Mesenchymal stem cell (in vitro differentiated cells and primary cell): Measurements from ENCODE around the gene RNF168.
"Not testable (repeated sequence)": the region's sequence is repeated elsewhere in the genome, so short reads cannot be mapped to it uniquely, and the experiment has no call there.

Experiments used
- DNase-seq: peaks from one replicate; pipeline ENCODE4 v3.0.0-alpha.2; 2013
- H2AFZ ChIP-seq: one replicate; pipeline ENCODE4 v1.6.1; 2013; ENCODE audit warnings: low read depth, mild to moderate bottlenecking, control low read depth, inconsistent platforms, low read length, moderate library complexity
- H2AK5ac ChIP-seq: 2 replicates; pipeline ENCODE4 v1.6.1; 2013; ENCODE audit warnings: low read length, moderate library complexity, mild to moderate bottlenecking, inconsistent platforms; ENCODE audit not compliant: severe bottlenecking
- H2BK120ac ChIP-seq: one replicate; pipeline ENCODE4 v1.6.1; 2013; ENCODE audit warnings: low read depth, mild to moderate bottlenecking, inconsistent platforms, low read length, moderate library complexity
- H2BK12ac ChIP-seq, 2 experiments: one replicate each; pipeline ENCODE4 v1.6.1; 2013; ENCODE audit warnings: inconsistent platforms in 2 of 2, low read length in 2 of 2, mild to moderate bottlenecking in 2 of 2, moderate library complexity in 2 of 2, control low read depth in 1 of 2
- H2BK15ac ChIP-seq: one replicate; pipeline ENCODE4 v1.6.1; 2013; ENCODE audit warnings: mild to moderate bottlenecking, low read depth, inconsistent platforms; ENCODE audit not compliant: poor library complexity, severe bottlenecking
- H2BK5ac ChIP-seq: 2 replicates; pipeline ENCODE4 v1.6.1; 2013; ENCODE audit warnings: low read depth, mild to moderate bottlenecking, low read length, control low read depth, inconsistent platforms; ENCODE audit not compliant: poor library complexity, severe bottlenecking
- H3K14ac ChIP-seq, 2 experiments: one replicate each; pipeline ENCODE4 v1.6.1; 2013; ENCODE audit warnings: inconsistent platforms in 2 of 2, low read length in 2 of 2, control low read depth in 1 of 2, mild to moderate bottlenecking in 1 of 2, moderate library complexity in 1 of 2
- H3K18ac ChIP-seq, 2 experiments: one replicate each; pipeline ENCODE4 v1.6.1; 2013; ENCODE audit warnings: inconsistent platforms in 2 of 2, low read length in 2 of 2, control low read depth in 1 of 2, low read depth in 1 of 2, mild to moderate bottlenecking in 1 of 2
- H3K23ac ChIP-seq, 2 experiments: one replicate each; pipeline ENCODE4 v1.6.1; 2013; ENCODE audit warnings: inconsistent platforms in 2 of 2, low read length in 2 of 2, mild to moderate bottlenecking in 2 of 2, moderate library complexity in 2 of 2, control low read depth in 1 of 2
- H3K27ac ChIP-seq: 2 replicates; pipeline ENCODE4 v1.5.1; 2013; ENCODE audit warnings: mild to moderate bottlenecking, moderate library complexity, low read length, control low read depth, inconsistent platforms; ENCODE audit not compliant: poor library complexity, severe bottlenecking
- H3K27me3 ChIP-seq, 2 experiments: 2 replicates each; pipeline versions ENCODE4 v1.6.1 to v1.7.0; 2013; ENCODE audit warnings: low read length in 2 of 2, mild to moderate bottlenecking in 2 of 2, moderate library complexity in 2 of 2, control low read depth in 1 of 2, inconsistent platforms in 1 of 2; ENCODE audit not compliant: control insufficient read depth in 1 of 2, insufficient read depth in 1 of 2
- H3K36me3 ChIP-seq, 2 experiments: 2 replicates each; pipeline versions ENCODE4 v1.6.1 to v1.7.0; 2013; ENCODE audit warnings: low read length in 2 of 2, control low read depth in 1 of 2, inconsistent platforms in 1 of 2, low read depth in 1 of 2, mild to moderate bottlenecking in 1 of 2; ENCODE audit not compliant: insufficient read depth in 2 of 2, control insufficient read depth in 1 of 2
- H3K4ac ChIP-seq, 2 experiments: one replicate each; pipeline ENCODE4 v1.6.1; 2013; ENCODE audit warnings: inconsistent platforms in 2 of 2, low read length in 2 of 2, mild to moderate bottlenecking in 2 of 2, moderate library complexity in 2 of 2, control low read depth in 1 of 2, low read depth in 1 of 2
- H3K4me1 ChIP-seq: 2 replicates; pipeline ENCODE4 v1.6.1; 2013; ENCODE audit warnings: low read depth, low read length, control low read depth; ENCODE audit not compliant: control insufficient read depth, insufficient read depth
- H3K4me2 ChIP-seq: 2 replicates; pipeline ENCODE4 v1.6.1; 2013; ENCODE audit warnings: low read length, mild to moderate bottlenecking, inconsistent platforms; ENCODE audit not compliant: poor library complexity, severe bottlenecking
- H3K4me3 ChIP-seq, 2 experiments: 2 replicates each; pipeline versions ENCODE4 v1.5.1 to v1.7.0; 2013; ENCODE audit warnings: low read length in 2 of 2, mild to moderate bottlenecking in 2 of 2, control low read depth in 1 of 2, low read depth in 1 of 2; ENCODE audit not compliant: insufficient read depth in 1 of 2
- H3K79me1 ChIP-seq: replicated peaks from 2 replicates; pipeline ENCODE4 v1.6.1; 2013; ENCODE audit warnings: mild to moderate bottlenecking, control low read depth, low read length, inconsistent platforms; ENCODE audit not compliant: poor library complexity, severe bottlenecking
- H3K9ac ChIP-seq: 2 replicates; pipeline ENCODE4 v1.7.0; 2013; ENCODE audit warnings: mild to moderate bottlenecking, low read length, moderate library complexity
- H3K9me3 ChIP-seq: 2 replicates; pipeline ENCODE4 v1.7.0; 2013; ENCODE audit warnings: mild to moderate bottlenecking, low read length; ENCODE audit not compliant: control insufficient read depth
- H4K8ac ChIP-seq: one replicate; pipeline ENCODE4 v1.6.1; 2013; ENCODE audit warnings: inconsistent platforms, mild to moderate bottlenecking, low read length, moderate library complexity
- H4K91ac ChIP-seq: one replicate; pipeline ENCODE4 v1.6.1; 2013; ENCODE audit warnings: mild to moderate bottlenecking, low read length, inconsistent platforms
- WGBS: methylation state at CpG from one replicate; pipeline ENCODE4 v1.1.7; 2013; ENCODE audit warnings: mixed read lengths; 5-methylcytosine and 5-hydroxymethylcytosine counted together

Gene RNF168

GRCh38 chr3:196472286-196472685 lies 31.3 kb downstream of the RNF168 start:
- Histone ChIP-seq H3K9ac (no peak overlapping the region), H2BK12ac (no peak overlapping the region), H2AK5ac (no peak overlapping the region), H2BK5ac (no peak overlapping the region), H3K14ac (no peak overlapping the region), H3K27me3 (no peaks in the 10 kb centered on the region), H2BK120ac (no peak overlapping the region), H3K23ac (no peak overlapping the region), H3K36me3 (peaks cover 15 to 84% of the 10 kb centered on the region in 2 experiments), H2AFZ (no peak overlapping the region), H3K27ac (no peak overlapping the region), H3K4me1 (no peaks in the 10 kb centered on the region), H3K4me3 (no peak overlapping the region), H3K4ac (no peak overlapping the region), H3K79me1 (peaks cover 9% of the 10 kb centered on the region), H3K9me3 (no peaks in the 10 kb centered on the region), H4K91ac (no peak overlapping the region), H3K18ac (no peak overlapping the region), H3K4me2 (no peak overlapping the region), H4K8ac (no peak overlapping the region), H2BK15ac (no peak overlapping the region)
- no peak for DNase-seq
- WGBS, result 99% methylated on average over 8 of the region's 8 CpGs

- no peak overlapping the region for H2AFZ ChIP-seq
- H4K8ac ChIP-seq, result no peak overlapping the region
These were observed 32.0 kb downstream of the RNF168 start for GRCh38 chr3:196471551-196471950.

GRCh38 chr3:196470182-196470581 lies 33.4 kb downstream of the RNF168 start:
- not testable (repeated sequence) for H3K4ac ChIP-seq, H2BK120ac ChIP-seq, H3K18ac ChIP-seq, H3K27me3 ChIP-seq, H4K91ac ChIP-seq, DNase-seq, H3K23ac ChIP-seq, H3K4me3 ChIP-seq, H2BK12ac ChIP-seq, H3K9me3 ChIP-seq, H2AK5ac ChIP-seq, H3K4me1 ChIP-seq, H2BK15ac ChIP-seq, H3K14ac ChIP-seq, H4K8ac ChIP-seq, H2AFZ ChIP-seq, H3K4me2 ChIP-seq, H2BK5ac ChIP-seq, H3K9ac ChIP-seq, H3K27ac ChIP-seq
- peaks cover 13% of the 10 kb centered on the region for H3K79me1 ChIP-seq
- H3K36me3 ChIP-seq, result peaks cover 15 to 72% of the 10 kb centered on the region in 2 experiments
- WGBS, result 96% methylated on average over 3 of the region's 3 CpGs

More at GRCh38 chr3:196471551-196471950, 32.0 kb downstream of the RNF168 start:
- WGBS, result 100% methylated on average over 2 of the region's 2 CpGs
- H2AK5ac ChIP-seq, result no peak overlapping the region
- no peak overlapping the region for H2BK5ac ChIP-seq
- peaks cover 11% of the 10 kb centered on the region for H3K79me1 ChIP-seq
- H3K4me3 ChIP-seq, result no peak overlapping the region
- no peak overlapping the region for H4K91ac ChIP-seq
- H2BK120ac ChIP-seq, result no peak overlapping the region
- H2BK15ac ChIP-seq, result no peak overlapping the region
- no peaks in the 10 kb centered on the region for H3K9me3 ChIP-seq
- H3K18ac ChIP-seq, result no peak overlapping the region
- H3K14ac ChIP-seq, result no peak overlapping the region
- no peak overlapping the region for H3K23ac ChIP-seq
- peaks cover 15 to 78% of the 10 kb centered on the region in 2 experiments for H3K36me3 ChIP-seq
- DNase-seq, result peak; percentile 7
- peak overlapping the region; percentile 19 for H3K27ac ChIP-seq
- no peak overlapping the region for H3K9ac ChIP-seq
- no peaks in the 10 kb centered on the region for H3K4me1 ChIP-seq
- no peak overlapping the region for H2BK12ac ChIP-seq
- H3K4me2 ChIP-seq, result no peak overlapping the region
- no peaks in the 10 kb centered on the region for H3K27me3 ChIP-seq
- no peak overlapping the region for H3K4ac ChIP-seq

GRCh38 chr3:196463804-196464203 lies 39.8 kb downstream of the RNF168 start:
- H3K79me1 ChIP-seq, result peaks cover 13% of the 10 kb centered on the region
- H4K8ac ChIP-seq, result no peak overlapping the region
- no peak overlapping the region for H3K4me2 ChIP-seq
- DNase-seq, result no peak
- no peak overlapping the region for H2BK15ac ChIP-seq
- H3K27ac ChIP-seq, result no peak overlapping the region
- H3K9me3 ChIP-seq, result no peaks in the 10 kb centered on the region
- H3K9ac ChIP-seq, result no peak overlapping the region
- H3K23ac ChIP-seq, result no peak overlapping the region
- no peak overlapping the region for H3K4me3 ChIP-seq
- peaks cover 2 to 27% of the 10 kb centered on the region in 2 experiments for H3K36me3 ChIP-seq
- no peak overlapping the region for H2AFZ ChIP-seq
- H2BK5ac ChIP-seq, result no peak overlapping the region
- H4K91ac ChIP-seq, result no peak overlapping the region
- no peak overlapping the region for H3K18ac ChIP-seq
- no peak overlapping the region for H3K14ac ChIP-seq
- H2AK5ac ChIP-seq, result no peak overlapping the region
- WGBS, result 100% methylated on average over 3 of the region's 3 CpGs
- H3K4me1 ChIP-seq, result no peaks in the 10 kb centered on the region
- no peaks in the 10 kb centered on the region for H3K27me3 ChIP-seq
- H2BK120ac ChIP-seq, result no peak overlapping the region
- H3K4ac ChIP-seq, result no peak overlapping the region
- no peak overlapping the region for H2BK12ac ChIP-seq
